ENCODE measurements around the gene SPATA33. TPM values are rescaled to one million over a fixed set of nuclear protein-coding genes. Genes with fewer than 3 reads are reported as not detected.
"Not testable (repeated sequence)": the region's sequence is repeated elsewhere in the genome, so short reads cannot be mapped to it uniquely, and the experiment has no call there.

Gene SPATA33
- polyA plus RNA-seq, 4 donors: 11.7 to 15.5 (median 13.1) TPM

- DNase-seq (ENCODE audit: low read depth in 4 of 4, low spot score in 3 of 4): no peak
These were observed 714 bp downstream of the SPATA33 start for GRCh38 chr16:89658221-89658879.

DNA sequence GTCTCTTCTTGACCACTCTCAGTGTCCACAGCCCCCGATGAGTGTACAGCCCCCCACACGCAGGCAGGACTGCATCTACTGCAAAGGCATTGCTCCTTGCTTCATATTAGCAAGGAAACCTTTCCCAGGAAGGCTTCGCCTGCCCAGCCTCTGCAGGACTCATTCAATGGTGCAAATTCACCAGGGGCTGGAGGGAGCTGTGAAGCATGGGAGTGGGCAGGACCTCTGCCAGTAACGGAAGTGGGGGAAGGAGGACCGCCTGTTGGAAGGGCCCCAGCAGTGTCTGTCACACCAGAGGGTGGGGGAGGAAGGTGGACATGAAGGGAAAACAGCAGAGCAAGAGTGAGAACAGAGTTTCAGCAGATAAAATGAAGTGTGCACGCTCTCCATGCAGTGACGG is 2.5 kb downstream of the SPATA33 start:
- no peak for DNase-seq (ENCODE audit: low read depth in 4 of 4, low spot score in 3 of 4)

DNA sequence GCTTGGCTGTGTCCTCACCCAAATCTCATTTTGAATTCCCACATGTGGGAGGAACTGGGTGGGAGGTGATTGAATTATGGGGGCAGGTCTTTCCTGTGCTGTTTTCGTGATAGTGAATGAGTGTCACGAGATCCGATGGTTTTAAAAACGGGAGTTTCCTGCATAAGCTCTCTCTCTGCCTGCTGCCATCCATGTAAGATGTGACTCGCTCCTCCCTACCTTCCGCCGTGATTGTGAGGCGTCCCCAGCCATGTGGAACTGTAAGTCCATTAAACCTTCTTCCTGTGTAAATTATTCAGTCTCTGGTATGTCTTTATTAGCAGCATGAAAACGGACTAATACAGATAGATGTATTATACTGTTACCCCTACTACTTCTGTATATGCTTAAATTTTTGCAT is 3.6 kb downstream of the SPATA33 start:
- no peak for DNase-seq (ENCODE audit: low read depth in 4 of 4, low spot score in 3 of 4)

DNA sequence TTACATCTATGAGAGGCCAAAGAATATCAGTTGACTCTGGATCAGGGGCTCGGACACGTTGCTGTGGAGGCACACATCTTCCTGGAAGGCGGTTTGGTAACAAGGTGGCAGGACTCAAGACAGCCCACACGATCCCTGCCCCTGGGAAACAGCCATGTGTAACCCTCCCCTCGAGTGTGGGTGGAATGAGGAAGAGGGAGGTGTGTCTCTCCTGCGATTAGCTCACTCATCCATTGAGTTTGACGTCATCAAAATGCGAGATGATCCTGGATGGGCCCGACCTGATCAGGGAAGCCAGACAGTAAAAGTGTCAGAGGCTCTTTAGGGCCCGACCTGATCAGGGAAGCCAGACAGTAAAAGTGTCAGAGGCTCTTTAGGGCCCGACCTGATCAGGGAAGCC is 6.6 kb downstream of the SPATA33 start:
- not testable (repeated sequence) for DNase-seq (ENCODE audit: low read depth in 4 of 4, low spot score in 3 of 4)

DNA sequence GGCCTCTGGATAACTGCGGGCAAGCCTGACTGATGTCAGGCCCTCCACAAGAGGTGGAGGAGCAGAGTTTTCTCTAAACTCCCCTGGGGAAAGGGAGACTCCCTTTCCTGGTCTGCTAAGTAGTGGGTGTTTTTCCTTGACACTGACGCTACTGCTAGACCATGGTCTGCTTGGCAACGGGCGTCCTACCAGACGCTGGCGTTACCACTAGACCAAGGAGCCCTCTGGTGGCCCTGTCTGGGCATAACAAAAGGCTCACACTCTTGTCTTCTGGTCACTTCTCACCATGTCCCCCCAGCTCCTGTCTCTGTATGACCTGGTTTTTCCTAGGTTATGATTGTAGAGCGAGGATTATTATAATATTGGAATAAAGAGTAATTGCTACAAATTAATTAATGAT is 9.4 kb downstream of the SPATA33 start:
- DNase-seq (ENCODE audit: low read depth in 4 of 4, low spot score in 3 of 4): not testable (repeated sequence)

GRCh38 chr16:89667633-89668032 is 10.0 kb downstream of the SPATA33 start:
- DNase-seq (ENCODE audit: low read depth in 4 of 4, low spot score in 3 of 4): no peak

DNA sequence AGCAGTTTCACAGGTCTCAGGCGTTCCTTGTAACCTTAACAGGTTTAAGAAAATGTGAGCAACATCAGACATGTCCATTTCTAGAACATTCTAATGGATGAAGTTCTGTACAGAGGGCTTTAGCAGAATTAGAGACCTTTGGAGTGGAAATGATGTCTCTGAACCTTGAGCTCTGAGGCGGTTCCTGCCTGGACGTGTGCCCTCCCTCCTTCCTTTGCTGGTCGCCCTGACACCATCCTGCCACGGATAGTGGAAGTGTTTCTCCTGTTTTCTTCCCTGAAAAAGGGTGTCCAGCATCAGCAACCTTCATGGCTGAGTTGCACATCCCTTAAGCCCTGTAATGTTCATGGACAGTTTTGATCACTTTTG is 11.1 kb downstream of the SPATA33 start:
- DNase-seq (ENCODE audit: low read depth in 4 of 4, low spot score in 3 of 4): no peak

GRCh38 chr16:89669755-89670154 is 12.1 kb downstream of the SPATA33 start:
- DNase-seq (ENCODE audit: low read depth in 4 of 4, low spot score in 3 of 4): no peak

GRCh38 chr16:89670496-89671431 is 13.1 kb downstream of the SPATA33 start:
- DNase-seq (ENCODE audit: low read depth in 4 of 4, low spot score in 3 of 4): no peak

DNA sequence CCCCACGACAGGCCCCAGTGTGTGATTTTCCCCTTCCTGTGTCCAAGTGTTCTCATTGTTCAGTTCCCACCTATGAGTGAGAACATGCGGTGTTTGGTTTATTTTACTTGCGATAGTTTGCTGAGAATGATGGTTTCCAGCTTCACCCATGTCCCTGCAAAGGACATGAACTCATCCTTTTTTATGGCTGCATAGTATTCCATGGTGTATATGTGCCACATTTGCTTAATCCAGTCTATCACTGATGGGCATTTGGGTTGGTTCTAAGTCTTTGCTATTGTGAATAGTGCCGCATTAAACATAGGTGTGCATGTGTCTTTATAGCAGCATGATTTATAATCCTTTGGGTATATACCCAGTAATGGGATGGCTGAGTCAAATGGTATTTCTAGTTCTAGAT is 13.9 kb downstream of the SPATA33 start:
- DNase-seq (ENCODE audit: low read depth in 4 of 4, low spot score in 3 of 4): not testable (repeated sequence)

- no peak for DNase-seq (ENCODE audit: low read depth in 4 of 4, low spot score in 3 of 4)
These were observed 14.7 kb downstream of the SPATA33 start for GRCh38 chr16:89672177-89672941.

- DNase-seq (ENCODE audit: low read depth in 4 of 4, low spot score in 3 of 4): no peak
These were observed 20.6 kb downstream of the SPATA33 start for GRCh38 chr16:89678258-89678657.

DNA sequence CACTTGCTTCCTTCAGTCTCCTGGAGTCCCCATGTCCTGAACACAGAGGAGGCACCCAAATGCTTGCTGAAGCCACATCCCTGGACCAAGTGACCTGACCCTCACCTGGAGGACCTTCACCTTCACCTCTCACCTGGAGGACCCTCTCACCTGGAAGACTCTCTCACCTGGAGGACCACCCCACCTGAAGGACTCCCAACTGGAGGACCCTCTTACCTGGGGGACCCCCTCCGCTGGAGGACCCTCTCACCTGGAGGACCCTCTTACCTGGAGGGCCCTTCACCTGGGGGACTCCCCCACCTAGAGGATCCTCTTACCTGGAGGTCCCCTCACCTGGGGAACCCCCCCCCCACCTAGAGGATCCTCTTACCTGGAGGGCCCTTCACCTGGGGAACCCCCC is 28.3 kb downstream of the SPATA33 start:
- DNase-seq (ENCODE audit: low read depth in 4 of 4, low spot score in 3 of 4): no peak

DNA sequence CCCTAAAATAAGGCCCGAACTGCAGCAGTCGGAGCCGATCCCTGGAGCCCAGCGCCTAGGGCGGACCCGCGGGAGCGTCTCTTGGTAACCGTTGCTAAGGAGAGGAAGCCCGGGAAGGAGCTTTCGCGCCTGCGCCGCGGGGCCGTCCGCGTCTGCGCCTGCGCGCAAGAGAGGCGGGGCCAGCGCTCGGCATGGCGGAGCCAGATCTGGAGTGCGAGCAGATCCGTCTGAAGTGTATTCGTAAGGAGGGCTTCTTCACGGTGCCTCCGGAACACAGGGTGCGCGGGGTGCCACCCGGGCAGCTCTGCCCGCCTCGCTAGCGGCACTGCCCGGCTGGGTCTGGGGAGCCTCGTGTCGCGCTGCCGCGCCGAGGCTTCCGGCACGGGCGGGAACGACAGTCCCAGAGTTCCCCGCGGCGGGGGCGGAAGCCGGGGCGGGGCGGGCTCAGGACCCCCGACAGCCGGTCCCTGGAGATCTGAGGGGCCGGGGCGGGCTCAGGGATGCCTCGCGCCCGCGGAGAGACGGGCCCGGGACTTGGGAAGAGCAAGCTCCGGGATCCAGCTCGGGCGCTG is 29.0 kb downstream of the SPATA33 start, which contains the start of gene CDK10:
Gene CDK10, plus strand, starts transcription at position 170 of the 572 bp plus-strand sequence. Its CDS starts 22 bp downstream, at position 192.
- DNase-seq (ENCODE audit: low read depth in 4 of 4, low spot score in 3 of 4): peak; percentile 79 to 96 (median 86)

DNA sequence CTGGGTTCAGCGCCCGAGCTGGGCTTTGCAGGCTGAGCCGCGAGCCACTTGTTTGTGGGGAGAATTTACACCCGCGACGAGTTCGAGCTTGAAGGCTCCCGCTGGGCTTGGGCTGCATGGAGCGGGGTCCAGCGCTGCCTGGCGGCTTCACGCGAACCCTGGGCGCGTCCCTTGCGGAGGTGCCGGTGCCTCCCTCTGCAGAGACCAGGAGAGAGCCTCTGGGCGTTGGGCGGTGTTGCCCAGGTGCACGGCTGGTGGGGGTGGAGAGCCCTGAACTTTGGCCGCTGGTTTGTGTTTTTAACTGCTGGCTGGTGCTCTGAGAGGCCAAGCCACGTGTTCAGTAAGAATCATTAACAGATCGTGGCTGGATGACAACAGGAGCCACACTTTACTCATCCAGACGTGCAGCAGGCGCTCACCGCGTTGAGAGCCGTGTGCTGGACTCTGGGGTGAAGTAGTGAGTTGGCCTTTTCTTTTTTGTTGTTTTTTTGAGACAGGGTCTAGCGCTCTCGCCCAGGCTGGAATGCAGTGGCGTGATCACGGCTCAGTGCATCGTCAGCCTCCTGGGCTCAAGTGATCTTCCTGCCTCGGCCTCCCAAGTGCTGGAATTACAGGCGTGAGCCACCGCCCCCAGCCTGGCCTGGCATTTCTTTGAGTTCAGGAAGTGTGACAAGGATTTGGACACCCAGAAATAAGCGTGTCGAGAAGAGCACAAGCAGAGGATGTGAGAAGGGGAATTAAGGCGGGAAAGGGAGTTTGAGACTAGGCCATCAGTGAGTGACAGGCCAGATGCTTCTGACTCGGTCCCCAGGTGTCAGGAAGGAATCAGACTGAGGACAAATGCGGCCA is 29.7 kb downstream of the SPATA33 start:
- DNase-seq (ENCODE audit: low read depth in 4 of 4, low spot score in 3 of 4): peak in 1 of 4 donors; percentile 49

DNA sequence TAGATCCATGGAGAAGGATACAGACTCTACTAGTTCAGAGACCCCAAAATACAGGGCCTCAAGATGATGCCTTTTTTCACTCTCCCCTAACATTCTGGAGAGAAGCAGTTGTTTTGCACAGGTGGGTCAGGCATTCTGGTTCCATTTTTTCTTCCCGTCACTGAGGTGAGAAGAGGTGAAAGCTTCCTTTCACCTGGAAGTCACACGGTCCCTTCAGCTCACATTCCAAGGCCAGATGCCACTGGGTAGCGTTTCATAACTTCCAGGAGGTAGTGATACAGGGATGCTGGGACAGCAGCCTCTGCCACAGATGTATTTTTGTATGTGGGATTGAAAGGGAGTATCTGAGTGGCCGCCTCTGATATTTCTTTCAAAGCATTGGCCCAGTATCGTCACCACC is 30.8 kb downstream of the SPATA33 start:
- no peak for DNase-seq (ENCODE audit: low read depth in 4 of 4, low spot score in 3 of 4)

DNA sequence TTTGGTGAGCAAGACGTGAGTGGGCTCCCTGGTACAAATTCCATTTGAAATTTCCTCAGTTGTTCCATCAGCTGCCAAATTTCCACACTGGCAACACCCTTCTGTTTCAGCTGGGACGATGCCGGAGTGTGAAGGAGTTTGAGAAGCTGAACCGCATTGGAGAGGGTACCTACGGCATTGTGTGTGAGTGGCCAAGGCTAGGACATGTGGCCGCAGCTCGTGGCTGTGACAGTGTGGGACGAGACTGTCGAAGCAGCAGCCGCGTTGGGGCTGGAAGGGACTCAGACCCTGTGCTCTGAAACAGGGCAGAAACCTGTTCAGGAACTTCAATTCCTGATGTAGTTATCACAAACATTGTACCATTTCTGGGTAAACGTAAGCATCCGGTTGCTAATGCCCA is 31.5 kb downstream of the SPATA33 start:
- DNase-seq (ENCODE audit: low read depth in 4 of 4, low spot score in 3 of 4): no peak

DNA sequence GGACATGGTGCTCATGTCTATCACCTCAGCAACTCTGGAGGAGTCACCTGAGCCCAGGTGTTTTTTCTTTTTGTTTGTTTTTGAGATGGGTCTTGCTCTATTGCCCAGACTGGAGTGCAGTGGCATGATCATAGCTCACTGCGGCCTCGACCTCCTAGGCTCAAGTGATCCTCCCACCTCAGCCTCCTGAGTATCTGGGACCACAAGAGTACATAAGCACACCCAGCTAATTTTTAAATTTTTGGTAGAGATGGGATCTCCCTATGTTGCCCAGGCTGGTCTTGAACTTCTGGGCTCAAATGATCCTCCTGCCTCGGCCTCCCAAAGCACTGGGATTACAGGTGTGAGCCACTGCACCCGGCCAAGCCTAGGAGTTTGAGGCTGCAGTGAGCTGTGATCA is 32.0 kb downstream of the SPATA33 start:
- not testable (repeated sequence) for DNase-seq (ENCODE audit: low read depth in 4 of 4, low spot score in 3 of 4)

GRCh38 chr16:89690392-89690901 is 32.8 kb downstream of the SPATA33 start:
- DNase-seq (ENCODE audit: low read depth in 4 of 4, low spot score in 3 of 4): no peak
